Neuronal stem cell (in vitro differentiated cells): ENCODE measurements around the gene ERCC2.
"Not testable (repeated sequence)": the region's sequence is repeated elsewhere in the genome, so short reads cannot be mapped to it uniquely, and the experiment has no call there.

Source experiments
- DNase-seq: peaks from one replicate; pipeline ENCODE4 v3.0.0-alpha.2; 2013; ENCODE audit warnings: low spot score
- H2AFZ ChIP-seq: one replicate; pipeline ENCODE4 v1.6.1; 2013; ENCODE audit warnings: mild to moderate bottlenecking, low read length, inconsistent platforms
- H2AK5ac ChIP-seq: 2 replicates; pipeline ENCODE4 v1.6.1; 2013; ENCODE audit warnings: low read depth, mild to moderate bottlenecking, inconsistent platforms, low read length, moderate library complexity, mixed read lengths
- H2BK120ac ChIP-seq: 2 replicates; pipeline ENCODE4 v1.6.1; 2013; ENCODE audit warnings: low read depth, mild to moderate bottlenecking, inconsistent platforms, low read length, moderate library complexity, mixed read lengths
- H2BK12ac ChIP-seq: one replicate; pipeline ENCODE4 v1.6.1; 2013; ENCODE audit warnings: low read length, inconsistent platforms
- H2BK15ac ChIP-seq: 2 replicates; pipeline ENCODE4 v1.6.1; 2013; ENCODE audit warnings: mild to moderate bottlenecking, low read length, inconsistent platforms, mixed read lengths
- H2BK5ac ChIP-seq: one replicate; pipeline ENCODE4 v1.6.1; 2013; ENCODE audit warnings: inconsistent platforms, mild to moderate bottlenecking, low read length, moderate library complexity
- H3K14ac ChIP-seq: one replicate; pipeline ENCODE4 v1.6.1; 2013; ENCODE audit warnings: low read length, inconsistent platforms
- H3K18ac ChIP-seq: 2 replicates; pipeline ENCODE4 v1.6.1; 2013; ENCODE audit warnings: low read length, inconsistent platforms
- H3K23ac ChIP-seq: 2 replicates; pipeline ENCODE4 v1.6.1; 2013; ENCODE audit warnings: low read depth, mild to moderate bottlenecking, mixed read lengths, low read length, inconsistent platforms; ENCODE audit not compliant: poor library complexity
- H3K27ac ChIP-seq: replicated peaks from 3 replicates; pipeline ENCODE4 v1.5.1; 2013; ENCODE audit warnings: low read length, inconsistent platforms
- H3K27me3 ChIP-seq, 3 experiments: 2 replicates each; pipeline ENCODE4 v1.6.1; 2013; ENCODE audit warnings: low read length in 3 of 3, mild to moderate bottlenecking in 2 of 3, inconsistent platforms in 1 of 3, low read depth in 1 of 3, mixed read lengths in 1 of 3, moderate library complexity in 1 of 3; ENCODE audit not compliant: control insufficient read depth in 3 of 3, insufficient read depth in 3 of 3
- H3K36me3 ChIP-seq, 2 donors: replicated peaks in 1 of 2; 2 replicates each; pipeline ENCODE4 v1.6.1; 2013; ENCODE audit warnings: low read length in 2 of 2; ENCODE audit not compliant: control insufficient read depth in 2 of 2, insufficient read depth in 2 of 2
- H3K4ac ChIP-seq: 2 replicates; pipeline ENCODE4 v1.6.1; 2013; ENCODE audit warnings: inconsistent platforms, mild to moderate bottlenecking, low read length, moderate library complexity
- H3K4me1 ChIP-seq, 2 donors: 1 replicate in 1 of 2; 2 replicates in 1 of 2; pipeline ENCODE4 v1.6.1; 2013; ENCODE audit warnings: low read length in 2 of 2, low read depth in 1 of 2; ENCODE audit not compliant: control insufficient read depth in 2 of 2, insufficient read depth in 1 of 2
- H3K4me2 ChIP-seq: one replicate; pipeline ENCODE4 v1.6.1; 2013; ENCODE audit warnings: mild to moderate bottlenecking, low read length, inconsistent platforms; ENCODE audit not compliant: insufficient read depth, poor library complexity, severe bottlenecking
- H3K4me3 ChIP-seq, 2 donors: 2 replicates each; pipeline ENCODE4 v1.5.1; 2013; ENCODE audit warnings: low read length in 2 of 2, mild to moderate bottlenecking in 2 of 2, inconsistent platforms in 1 of 2, moderate library complexity in 1 of 2
- H3K79me1 ChIP-seq: one replicate; pipeline ENCODE4 v1.6.1; 2013; ENCODE audit warnings: low read depth, mild to moderate bottlenecking, inconsistent platforms, low read length, moderate library complexity
- H3K9ac ChIP-seq: one replicate; pipeline ENCODE4 v1.6.1; 2013; ENCODE audit warnings: mild to moderate bottlenecking, low read depth, low read length, inconsistent platforms; ENCODE audit not compliant: poor library complexity
- H3K9me3 ChIP-seq, 2 donors: replicated peaks in 1 of 2; 2 replicates each; pipeline versions ENCODE3 to v1.6.1; 2013; ENCODE audit warnings: low read length in 2 of 2, mild to moderate bottlenecking in 2 of 2, inconsistent platforms in 1 of 2, low read depth in 1 of 2, mixed read lengths in 1 of 2, moderate library complexity in 1 of 2; ENCODE audit not compliant: control insufficient read depth in 2 of 2, insufficient read depth in 1 of 2
- H4K8ac ChIP-seq: one replicate; pipeline ENCODE4 v1.6.1; 2013; ENCODE audit warnings: low read depth, mild to moderate bottlenecking, inconsistent platforms, low read length, moderate library complexity
- H4K91ac ChIP-seq: one replicate; pipeline ENCODE4 v1.6.1; 2013; ENCODE audit warnings: low read length, low read depth, mild to moderate bottlenecking, inconsistent platforms; ENCODE audit not compliant: poor library complexity
- WGBS, 2 donors: extraction: QIAGEN DNeasy Blood & Tissue Kit; methylation state at CpG; one replicate each; pipeline ENCODE4 v1.1.7; 2013; ENCODE audit warnings: missing lambda C conversion rate in 2 of 2, mixed read lengths in 1 of 2; ENCODE audit not compliant: insufficient read length in 2 of 2, insufficient replicate concordance in 1 of 2; ENCODE audit errors: extremely low coverage in 2 of 2; 5-methylcytosine and 5-hydroxymethylcytosine counted together

ERCC2 gene

DNA sequence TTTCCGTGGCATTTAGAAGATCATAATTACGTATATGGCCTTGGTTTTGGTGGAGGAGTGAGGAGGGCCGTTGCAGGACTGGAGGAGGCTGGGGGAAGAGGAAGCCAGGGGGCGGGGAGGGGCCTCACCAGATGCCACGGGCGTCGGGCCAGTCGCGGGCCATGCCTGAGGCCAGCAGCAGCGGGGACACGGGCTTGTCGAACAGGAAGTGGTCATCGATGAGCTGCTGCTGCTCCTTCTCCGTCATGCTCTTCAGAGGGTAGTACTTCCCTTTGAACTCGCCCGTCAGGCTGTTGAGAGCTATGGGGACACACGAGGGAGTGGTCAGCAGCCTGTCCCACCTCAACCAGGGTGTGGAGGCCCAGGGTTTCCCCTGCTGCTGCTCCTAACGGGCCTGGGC lies 58.8 kb downstream of the ERCC2 start:
- Histone ChIP-seq H3K79me1 (no peaks in the 10 kb centered on the region), H2BK15ac (no peak overlapping the region), H3K27ac (no peak overlapping the region), H2BK12ac (no peak overlapping the region), H3K18ac (peak overlapping the region; percentile 46), H3K4me2 (no peak overlapping the region), H2BK5ac (no peak overlapping the region), H3K36me3 (no peaks in the 10 kb centered on the region), H4K91ac (no peak overlapping the region), H3K4me1 (peaks cover 0 to 1% of the 10 kb centered on the region in 2 donors), H2AK5ac (no peak overlapping the region), H3K14ac (no peak overlapping the region), H3K9ac (no peak overlapping the region), H3K9me3 (no peaks in the 10 kb centered on the region), H3K27me3 (peaks cover 0 to 19% (median 7%) of the 10 kb centered on the region in 3 experiments), H2BK120ac (no peak overlapping the region), H2AFZ (peak overlapping the region; percentile 71), H3K4me3 (no peak overlapping the region), H3K23ac (peak overlapping the region; percentile 51), H3K4ac (no peak overlapping the region), H4K8ac (no peak overlapping the region)
- WGBS, 2 donors, result no CpG with 5 or more reads among the region's 18 CpGs
- DNase-seq, result no peak

DNA sequence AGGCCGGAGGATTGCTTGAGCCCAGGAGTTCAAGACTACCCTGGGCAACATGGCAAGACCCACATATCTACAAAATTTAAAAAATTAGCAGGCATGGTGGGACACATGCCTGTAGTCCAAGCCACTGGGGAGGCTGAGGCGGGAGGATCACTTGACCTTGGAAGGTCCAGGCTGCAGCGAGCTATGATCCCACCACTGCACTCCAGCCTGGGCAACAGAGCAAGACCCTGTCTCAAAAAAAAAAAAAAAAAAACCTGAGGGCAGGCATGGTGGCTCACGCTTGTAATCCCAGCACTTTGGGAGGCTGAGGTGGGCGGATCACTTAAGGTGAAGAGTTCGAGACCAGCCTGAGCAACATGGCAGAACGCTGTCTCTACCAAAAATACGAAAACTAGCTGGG lies 61.1 kb downstream of the ERCC2 start:
- not testable (repeated sequence) for H4K8ac ChIP-seq, H2BK15ac ChIP-seq, H2AFZ ChIP-seq, H3K27me3 ChIP-seq, H2BK12ac ChIP-seq, H3K4me3 ChIP-seq, H2BK120ac ChIP-seq, H3K79me1 ChIP-seq, H2BK5ac ChIP-seq, H3K4me1 ChIP-seq, H3K4me2 ChIP-seq, H4K91ac ChIP-seq, H3K23ac ChIP-seq, H2AK5ac ChIP-seq, H3K18ac ChIP-seq, DNase-seq, H3K36me3 ChIP-seq, H3K27ac ChIP-seq, H3K9ac ChIP-seq, H3K14ac ChIP-seq, H3K4ac ChIP-seq, H3K9me3 ChIP-seq
- WGBS, 2 donors, result no CpG with 5 or more reads among the region's 8 CpGs

DNA sequence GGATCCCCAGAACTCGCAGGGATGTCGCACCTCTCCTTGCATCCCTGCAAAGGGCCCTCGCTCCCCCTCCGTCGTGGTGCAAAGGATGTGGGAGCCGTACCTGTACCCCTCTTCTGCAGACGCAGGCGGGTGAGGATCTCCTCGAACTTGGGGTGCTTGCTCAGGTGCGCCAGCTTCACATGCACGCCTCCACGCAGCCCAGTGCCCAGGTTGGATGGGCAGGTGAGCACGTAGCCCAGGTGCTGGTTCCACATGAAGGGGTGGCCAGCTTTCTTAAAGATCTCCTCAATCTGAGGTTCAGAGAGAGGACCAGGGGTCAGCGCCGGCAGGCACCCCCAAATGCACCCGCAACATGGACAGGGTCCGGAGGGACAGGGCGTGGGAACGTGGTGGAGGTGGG lies 63.0 kb downstream of the ERCC2 start:
- Histone ChIP-seq H3K4ac (no peak overlapping the region), H2BK12ac (no peak overlapping the region), H4K91ac (no peak overlapping the region), H2BK15ac (no peak overlapping the region), H3K4me3 (peak overlapping the region in 1 of 2 donors; percentile 63), H3K27ac (no peak overlapping the region), H3K23ac (peak overlapping the region; percentile 91), H3K4me1 (peaks cover 0 to 5% of the 10 kb centered on the region in 2 donors), H2BK5ac (peak overlapping the region; percentile 48), H3K79me1 (no peaks in the 10 kb centered on the region), H3K9ac (no peak overlapping the region), H3K14ac (peak overlapping the region; percentile 89), H3K36me3 (peaks cover 0 to 7% of the 10 kb centered on the region in 2 donors), H2AFZ (no peak overlapping the region), H2BK120ac (no peak overlapping the region), H3K27me3 (no peaks in the 10 kb centered on the region), H4K8ac (peak overlapping the region; percentile 43), H3K9me3 (peaks cover 0 to 2% of the 10 kb centered on the region in 2 donors), H3K18ac (peak overlapping the region; percentile 64), H3K4me2 (no peak overlapping the region), H2AK5ac (no peak overlapping the region)
- WGBS, 2 donors, result no CpG with 5 or more reads among the region's 19 CpGs
- no peak for DNase-seq

- Histone ChIP-seq H3K9me3 (peaks cover 0 to 5% of the 10 kb centered on the region in 2 donors), H3K27ac (no peak overlapping the region), H4K8ac (no peak overlapping the region), H3K4ac (no peak overlapping the region), H2BK5ac (peak overlapping the region; percentile 53), H2BK15ac (no peak overlapping the region), H2BK12ac (peak overlapping the region; percentile 98), H3K79me1 (no peaks in the 10 kb centered on the region), H3K36me3 (peaks cover 3 to 12% of the 10 kb centered on the region in 2 donors), H4K91ac (no peak overlapping the region), H2BK120ac (no peak overlapping the region), H3K14ac (peak overlapping the region; percentile 63), H2AFZ (peak overlapping the region; percentile 39), H3K18ac (peak overlapping the region; percentile 65), H3K4me2 (no peak overlapping the region), H3K23ac (peak overlapping the region; percentile 1), H3K9ac (peak overlapping the region; percentile 3), H3K4me3 (peak overlapping the region in 1 of 2 donors; percentile 34), H3K27me3 (no peaks in the 10 kb centered on the region), H3K4me1 (peaks cover 0 to 5% of the 10 kb centered on the region in 2 donors), H2AK5ac (peak overlapping the region; percentile 97)
- WGBS, 2 donors, result no CpG with 5 or more reads among the region's 18 CpGs
- no peak for DNase-seq
Observed at GRCh38 chr19:45306518-45307027, 63.8 kb downstream of the ERCC2 start.
